ENCODE data around the gene IL13.
A peak's percentile ranks its signal among the peaks of the same experiment; 100 is the strongest.

Gene IL13

DNA sequence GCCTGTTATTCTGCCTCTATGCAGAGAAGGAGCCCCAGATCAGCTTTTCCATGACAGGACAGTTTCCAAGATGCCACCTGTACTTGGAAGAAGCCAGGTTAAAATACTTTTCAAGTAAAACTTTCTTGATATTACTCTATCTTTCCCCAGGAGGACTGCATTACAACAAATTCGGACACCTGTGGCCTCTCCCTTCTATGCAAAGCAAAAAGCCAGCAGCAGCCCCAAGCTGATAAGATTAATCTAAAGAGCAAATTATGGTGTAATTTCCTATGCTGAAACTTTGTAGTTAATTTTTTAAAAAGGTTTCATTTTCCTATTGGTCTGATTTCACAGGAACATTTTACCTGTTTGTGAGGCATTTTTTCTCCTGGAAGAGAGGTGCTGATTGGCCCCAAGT, 15.5 kb downstream of the IL13 start:
- DNase-seq, result no peak

DNA sequence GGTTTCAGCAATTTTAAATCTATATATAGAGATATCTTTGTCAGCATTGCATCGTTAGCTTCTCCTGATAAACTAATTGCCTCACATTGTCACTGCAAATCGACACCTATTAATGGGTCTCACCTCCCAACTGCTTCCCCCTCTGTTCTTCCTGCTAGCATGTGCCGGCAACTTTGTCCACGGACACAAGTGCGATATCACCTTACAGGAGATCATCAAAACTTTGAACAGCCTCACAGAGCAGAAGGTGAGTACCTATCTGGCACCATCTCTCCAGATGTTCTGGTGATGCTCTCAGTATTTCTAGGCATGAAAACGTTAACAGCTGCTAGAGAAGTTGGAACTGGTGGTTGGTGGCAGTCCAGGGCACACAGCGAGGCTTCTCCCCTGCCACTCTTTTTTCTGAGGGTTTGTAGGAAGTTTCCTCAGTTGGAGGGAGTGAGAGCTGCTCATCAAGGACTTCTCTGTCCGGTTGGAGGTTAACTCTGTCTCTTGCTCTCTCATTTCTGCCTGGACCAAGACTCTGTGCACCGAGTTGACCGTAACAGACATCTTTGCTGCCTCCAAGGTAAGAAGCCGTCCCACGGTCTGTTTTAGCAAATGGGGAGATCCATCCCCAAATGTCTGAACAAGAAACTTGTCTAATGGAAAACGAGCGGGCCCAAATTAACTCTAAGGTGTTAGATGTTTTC, 16.1 kb downstream of the IL13 start, which contains the start of gene IL4:
IL4 (plus strand) TSS at position 51 of the 692 bp plus-strand sequence; CDS start at position 113, 62 bp downstream.
- no peak for DNase-seq

DNA sequence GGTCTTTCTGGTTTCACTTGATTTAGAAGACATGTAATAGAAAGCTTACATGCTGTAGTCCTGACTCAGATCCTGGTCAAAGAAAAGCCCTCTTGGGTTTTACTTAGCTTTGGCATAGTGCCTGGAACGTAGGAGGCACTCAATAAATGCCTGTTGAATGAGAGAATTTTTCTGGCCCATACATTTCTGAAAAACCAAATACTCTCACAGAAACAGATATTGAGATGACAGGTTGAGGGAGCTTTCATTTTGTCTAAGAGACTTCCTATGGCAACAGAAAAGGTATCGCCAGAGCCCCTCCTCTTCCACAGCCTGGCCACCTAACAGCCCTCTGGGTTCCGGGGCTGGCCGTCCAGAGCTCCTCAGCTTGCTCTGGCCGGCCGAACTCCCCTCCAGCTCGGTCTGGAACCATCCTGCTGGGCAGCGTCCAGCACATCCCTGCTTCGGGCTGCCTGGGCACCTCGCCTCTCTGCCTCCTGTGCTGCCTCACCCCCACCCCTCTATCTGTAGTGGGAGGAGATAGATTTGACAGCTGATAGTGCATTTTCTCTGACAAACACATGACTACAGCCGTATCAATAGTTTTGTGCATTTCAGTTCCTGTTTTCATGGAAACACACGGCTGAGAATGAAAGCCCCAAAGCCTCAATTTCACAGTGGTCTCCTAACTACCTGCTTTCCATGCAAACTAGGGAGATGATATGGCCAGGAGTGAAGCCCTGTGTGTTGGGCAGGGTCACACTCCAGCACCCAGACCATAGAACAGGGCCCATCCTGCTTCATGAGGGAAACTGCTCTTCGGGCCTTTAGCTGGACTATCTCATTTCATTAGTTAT, 16.9 kb downstream of the IL13 start:
- DNase-seq, result no peak

DNA sequence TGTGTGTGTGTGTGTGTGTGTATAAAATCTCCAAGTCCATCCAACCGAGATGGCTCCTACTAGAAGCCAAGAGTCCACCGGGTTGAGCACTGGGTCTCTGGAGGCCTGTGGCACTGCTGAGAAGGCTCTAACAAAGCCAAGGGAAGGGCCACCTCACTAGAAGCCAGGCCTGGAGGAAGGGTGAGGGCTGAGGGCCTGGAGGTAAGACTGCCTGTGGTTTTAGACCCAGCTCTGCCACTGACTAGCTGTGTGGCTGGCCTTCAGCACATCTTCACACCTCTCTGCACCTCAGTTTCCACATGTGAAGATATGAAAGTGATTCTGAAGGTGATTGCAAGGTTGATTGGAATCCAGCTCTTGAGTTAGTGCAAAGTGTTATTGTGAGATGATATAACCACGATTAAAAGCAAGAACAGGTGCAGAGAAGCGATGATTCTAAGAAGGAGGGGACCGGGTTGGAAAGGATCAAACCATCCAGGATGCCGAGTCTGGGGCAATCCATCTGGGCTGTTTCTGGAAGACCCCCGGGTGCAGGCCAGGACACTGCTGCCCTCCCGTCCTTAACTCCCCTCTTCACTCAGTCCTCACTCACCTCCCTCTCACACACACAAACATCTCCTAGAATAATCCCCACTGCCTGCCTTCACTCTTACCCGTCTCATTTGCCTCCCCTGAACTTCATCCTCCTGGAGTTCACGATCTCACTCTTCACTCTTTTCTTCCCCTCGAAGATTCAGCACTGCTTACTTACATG, 18.1 kb downstream of the IL13 start:
- no peak for DNase-seq

DNA sequence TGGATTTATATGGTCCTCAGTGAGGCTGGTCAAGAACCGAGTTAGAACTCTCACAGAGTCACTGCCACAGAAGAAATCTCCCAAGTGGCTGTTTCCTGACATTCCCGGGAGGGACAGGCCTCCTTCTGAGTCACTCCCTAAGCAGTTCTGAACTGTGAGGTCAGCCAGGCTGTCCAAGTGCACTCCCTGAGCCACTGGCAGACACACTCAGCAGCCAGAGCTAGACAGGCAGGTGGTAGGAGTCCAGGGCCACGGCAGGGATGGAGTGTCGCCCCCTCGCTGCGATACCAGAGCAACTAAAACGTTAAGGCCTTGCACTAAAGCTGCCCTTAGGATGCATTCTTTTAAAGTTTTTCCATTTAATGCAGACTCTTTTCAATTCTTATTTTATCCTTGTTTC, 19.2 kb downstream of the IL13 start:
- no peak for DNase-seq

DNA sequence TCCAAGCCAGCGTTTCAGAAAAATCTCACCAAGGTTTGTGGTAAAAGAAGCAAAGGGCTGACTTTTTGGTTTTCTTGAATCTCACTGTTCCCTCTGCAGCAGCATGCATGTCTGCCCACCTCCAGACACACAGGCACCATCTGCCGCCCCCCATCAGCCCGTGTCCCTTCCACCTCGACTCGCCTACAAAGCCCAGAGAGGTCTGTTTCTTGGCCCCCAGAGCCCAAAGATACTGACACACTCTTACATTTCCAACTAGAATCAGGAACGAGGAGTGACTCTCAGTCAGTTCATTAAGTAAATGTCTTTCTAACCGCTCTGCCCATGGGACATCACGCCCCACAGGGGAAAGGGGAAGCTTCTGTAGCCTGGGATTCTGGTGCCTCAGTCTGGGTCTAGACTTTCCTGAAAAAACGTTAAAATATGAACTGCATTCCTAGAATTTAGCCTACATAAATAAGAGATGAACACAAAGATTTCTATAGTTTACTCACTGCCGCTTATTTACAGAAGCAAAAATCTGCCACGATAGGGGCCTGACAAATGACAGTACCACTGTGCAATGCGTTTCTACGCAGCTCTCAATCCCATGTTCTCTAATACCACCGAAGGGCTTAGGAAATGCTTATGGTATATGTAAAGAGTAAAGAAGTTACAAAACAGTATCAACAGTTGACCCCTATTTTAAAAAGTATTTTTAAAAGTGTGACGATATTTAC, 19.9 kb downstream of the IL13 start:
- no peak for DNase-seq

DNA sequence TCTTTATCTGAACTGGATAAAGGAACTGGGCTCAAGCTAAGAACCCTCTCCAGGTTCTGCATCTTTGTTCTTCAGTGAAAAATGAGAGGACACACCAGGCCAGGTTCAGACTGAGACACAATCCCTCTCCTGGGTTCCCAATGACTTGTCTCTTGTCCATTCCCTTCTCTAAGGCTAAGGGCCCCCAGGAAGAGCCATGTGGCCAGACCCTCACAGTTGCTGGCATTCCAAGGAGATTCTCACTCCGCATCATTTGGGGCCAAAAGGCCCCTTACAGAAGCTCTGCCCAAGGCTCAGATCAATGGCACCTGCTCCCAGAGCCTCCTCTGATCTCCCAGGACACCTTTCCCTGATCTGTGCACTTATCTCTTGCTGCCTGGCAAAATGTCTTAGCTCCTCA, 20.8 kb downstream of the IL13 start:
- no peak for DNase-seq

DNA sequence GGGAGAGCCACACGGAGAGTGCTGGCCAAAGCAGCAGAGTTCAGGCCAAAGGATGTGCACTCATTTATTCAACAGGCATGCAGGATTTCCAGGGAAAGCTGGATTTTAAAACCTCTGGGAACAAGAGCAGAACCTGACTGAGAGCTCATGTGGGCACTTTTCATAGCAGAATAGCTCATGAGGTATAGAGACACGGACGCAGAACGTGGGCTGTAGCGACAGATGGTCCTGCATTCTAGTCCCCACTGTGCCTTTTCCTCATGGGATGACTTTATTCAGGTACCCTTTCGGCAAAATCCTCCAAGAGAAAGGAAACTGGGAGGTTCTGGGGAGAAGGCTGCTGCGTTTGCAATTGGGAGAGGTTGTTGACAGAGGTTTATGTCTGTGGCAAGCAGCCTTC, 21.2 kb downstream of the IL13 start:
- no peak for DNase-seq

DNA sequence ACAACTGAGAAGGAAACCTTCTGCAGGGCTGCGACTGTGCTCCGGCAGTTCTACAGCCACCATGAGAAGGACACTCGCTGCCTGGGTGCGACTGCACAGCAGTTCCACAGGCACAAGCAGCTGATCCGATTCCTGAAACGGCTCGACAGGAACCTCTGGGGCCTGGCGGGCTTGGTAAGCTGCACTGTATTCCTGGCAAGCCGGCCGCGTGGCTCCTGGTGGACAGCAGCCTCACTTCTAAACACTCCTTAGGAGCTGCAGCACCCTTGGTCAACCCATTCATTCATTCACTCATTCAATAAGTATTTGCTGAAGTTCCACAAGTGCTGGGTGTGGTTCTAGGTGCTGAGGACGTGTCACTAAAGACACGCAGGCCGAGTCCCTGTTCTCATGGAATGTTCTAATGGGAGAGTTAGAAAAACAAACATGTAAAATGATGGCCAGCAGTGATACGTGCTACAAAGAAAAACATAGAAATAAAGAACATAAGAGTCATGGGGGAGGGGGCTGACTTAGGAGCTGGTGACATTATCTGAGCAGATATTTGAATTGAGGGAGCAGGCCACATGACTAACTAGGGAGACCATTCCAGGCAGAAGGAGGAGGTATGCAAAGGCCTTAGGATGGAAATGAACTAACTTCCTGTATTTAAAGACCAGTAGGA, 21.9 kb downstream of the IL13 start:
- no peak for DNase-seq

DNA sequence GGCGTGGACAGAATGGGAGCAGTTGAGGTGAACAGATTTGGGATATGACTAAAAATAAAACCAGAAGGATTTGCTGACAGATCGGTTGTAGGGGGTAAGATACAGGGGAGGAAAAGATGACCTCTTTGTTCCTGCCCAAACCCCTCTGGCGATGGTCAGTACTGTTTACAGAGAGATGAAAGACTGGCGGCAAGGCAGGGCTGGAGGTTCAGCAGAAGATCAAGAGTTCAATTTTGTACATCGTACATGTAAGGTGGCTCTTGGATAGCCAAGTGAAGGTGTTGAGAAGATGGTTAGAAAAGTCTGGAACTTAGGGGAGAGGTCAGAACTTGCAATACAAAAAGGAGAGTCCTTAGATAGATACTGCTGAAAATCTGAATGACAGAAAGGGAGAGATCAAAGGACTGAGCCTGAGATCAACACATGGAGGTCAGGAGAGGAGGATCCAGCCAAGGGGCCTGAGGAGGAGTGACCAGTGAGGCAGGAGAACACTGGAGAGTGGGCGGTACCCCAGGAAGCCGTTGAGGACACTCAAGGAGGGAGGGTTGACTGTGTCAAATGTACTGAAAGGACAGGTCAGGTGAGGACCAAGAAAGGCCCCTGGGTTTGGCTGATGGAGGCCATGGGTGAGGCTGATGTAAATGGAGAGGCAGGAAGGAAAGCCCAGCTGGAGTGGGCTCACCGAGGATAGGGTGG, 23.0 kb downstream of the IL13 start:
- no peak for DNase-seq

DNA sequence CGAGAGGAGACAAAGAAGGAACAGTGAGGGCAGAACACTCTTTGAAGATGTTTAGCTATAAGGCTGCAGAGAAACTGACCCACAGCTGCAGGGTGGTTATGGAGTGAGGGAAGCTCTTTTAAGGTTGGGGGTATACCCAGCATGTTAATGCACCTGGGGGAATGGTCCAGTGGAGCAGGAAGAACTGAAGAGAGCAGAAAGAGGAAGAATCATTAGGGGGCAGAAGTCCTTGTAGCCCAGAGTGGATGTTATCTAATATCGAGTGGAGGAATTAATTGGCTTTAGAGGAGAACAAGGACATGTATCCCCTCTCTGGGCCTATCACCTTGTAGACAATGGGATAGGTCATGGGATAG, 23.5 kb downstream of the IL13 start:
- no peak for DNase-seq

DNA sequence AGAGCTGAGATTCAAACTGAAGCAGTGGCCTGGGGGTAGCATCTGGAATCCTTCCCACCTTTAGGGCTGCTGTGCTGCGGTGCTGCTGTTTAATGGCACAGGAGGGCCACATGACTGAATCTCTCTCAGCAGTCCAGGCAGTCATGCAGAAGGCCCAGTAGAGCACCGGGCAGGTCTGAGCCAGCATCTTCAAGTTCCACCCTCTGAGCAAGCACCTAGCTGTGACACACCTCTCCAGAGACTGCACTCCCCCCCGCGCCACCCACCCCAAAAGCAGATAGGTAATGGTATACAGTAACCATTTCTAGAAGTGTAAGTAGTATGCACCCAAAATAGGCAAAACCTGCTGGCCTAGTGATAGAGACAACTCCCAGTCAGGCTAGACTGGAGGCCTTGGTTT, 24.0 kb downstream of the IL13 start:
- no peak for DNase-seq

DNA sequence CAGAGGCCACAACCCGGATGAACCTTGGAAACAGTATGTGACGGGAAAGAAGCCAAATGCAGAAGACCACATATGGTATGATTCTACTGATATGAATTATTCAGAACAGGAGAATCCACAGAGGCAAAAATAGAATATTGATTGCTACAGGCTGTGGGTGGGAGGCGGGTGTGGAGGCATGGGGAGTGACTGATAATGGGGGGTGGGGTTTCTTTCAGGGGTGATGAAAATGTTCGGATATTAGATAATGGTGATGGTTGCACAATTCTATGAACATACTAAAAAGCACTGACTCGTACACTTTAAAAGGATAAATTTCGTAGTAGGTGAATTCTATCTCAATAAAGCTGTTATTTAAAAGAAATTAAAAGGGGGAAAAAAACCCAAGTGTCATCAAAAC, 26.5 kb downstream of the IL13 start:
- no peak for DNase-seq

DNA sequence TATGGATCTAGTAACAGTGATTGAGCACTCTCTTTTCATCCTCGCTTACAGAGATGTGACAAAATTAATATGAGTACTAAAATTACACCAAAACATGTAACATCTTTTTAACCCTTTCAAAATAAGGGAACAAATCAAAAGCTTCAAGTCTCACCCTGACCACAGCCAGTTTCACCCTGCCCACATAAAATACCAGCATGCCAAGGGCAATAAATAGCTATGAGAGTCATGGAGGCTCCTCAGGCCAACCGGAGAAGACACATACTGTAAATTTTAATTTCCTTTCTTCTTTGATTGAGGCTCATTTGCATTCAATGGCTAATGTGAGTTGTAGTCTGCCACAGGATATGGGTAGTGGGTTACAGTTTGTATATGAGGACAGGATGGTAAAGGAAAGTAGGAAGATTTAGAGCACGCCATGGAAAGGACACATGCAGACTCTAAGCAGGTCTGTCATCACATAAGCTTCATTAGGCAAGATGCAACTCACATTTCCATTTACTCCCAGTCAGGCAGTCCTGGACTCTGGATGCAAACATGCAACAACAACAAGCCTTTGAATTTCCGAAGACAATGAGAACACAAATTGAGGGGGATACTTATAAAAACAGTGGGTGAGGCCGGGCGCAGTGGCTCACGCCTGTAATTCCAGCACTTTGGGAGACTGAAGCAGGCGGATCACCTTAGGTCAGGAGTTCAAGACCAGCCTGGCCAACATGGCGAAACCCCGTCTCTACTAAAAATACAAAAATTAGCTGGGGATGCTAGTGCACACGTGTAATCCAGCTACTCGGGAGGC, 27.1 kb downstream of the IL13 start:
- no peak for DNase-seq

DNA sequence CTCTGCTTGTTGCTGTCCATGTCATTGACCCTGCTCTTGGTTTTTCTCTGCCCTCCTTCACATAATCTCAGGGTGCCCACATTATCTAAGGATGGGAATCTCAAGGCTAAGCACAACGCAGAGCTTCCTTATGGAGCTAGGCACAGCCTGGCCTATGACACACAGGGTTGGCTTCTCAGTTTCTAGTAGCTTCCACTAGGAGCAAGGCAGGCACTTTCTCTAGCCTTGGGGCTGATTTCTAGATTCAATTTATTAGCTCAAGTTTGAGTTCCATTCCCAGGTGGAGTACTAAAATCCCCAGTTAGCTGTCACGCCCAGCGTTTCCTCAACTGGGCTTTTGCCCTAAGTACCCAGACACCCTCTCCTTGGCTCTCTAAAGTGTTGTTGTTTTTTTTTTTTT, 28.2 kb downstream of the IL13 start:
- no peak for DNase-seq

DNA sequence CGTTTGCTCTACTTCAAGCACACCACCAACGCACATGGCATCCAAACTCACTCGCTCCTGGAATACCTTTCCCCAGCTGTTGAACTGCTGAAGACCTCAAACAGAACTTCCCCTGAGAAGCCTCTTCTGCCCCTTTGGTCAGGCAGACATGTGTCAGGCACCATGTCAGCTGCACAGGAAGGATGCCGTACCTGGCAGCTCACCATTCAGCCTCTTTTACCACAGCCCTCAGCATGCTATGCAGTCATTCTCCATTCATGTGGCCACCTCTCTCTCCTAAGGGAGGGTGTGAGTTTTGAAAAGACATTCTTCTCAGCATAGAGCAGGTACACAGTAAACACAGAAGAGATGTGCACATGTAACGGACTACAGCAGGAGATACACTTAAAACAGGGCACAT, 30.0 kb downstream of the IL13 start:
- peak; percentile 70 for DNase-seq

DNA sequence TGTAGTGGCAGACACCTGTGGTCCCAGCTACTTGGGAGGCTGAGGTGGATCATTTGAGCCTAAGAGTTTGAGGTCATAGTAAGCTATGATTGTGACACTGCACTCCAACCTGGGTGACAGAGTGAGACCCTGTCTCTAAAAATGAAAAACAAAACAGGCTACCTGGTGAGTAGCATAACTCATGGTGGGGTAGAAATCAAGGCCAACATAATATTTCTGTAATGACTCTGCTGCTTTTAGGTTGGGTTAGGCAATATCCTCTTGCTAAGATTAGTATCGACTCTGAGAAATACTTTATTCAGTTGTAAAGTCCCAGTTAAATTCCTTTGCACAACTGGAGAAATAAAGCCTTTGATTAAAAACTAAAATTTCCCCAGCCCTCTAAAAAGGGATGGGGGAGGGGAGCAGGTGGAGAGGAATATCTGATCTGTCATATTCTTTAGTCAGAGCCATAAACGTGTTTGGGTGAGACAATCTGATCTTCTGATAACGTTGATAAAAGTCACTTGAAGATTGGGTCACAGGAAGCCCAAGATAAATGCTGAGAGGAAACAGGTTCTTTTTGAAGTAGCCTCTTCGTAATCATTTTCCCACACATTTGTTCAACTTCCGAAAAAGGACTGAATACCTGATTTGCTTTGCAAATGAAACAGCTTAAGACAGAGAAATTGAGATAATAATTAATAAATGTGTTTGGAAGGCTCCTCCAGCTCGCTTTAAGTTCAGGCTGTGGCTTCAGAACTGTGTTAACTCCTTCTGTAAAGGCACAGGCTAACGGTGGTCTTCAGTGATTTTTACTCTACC, 30.8 kb downstream of the IL13 start:
- no peak for DNase-seq

DNA sequence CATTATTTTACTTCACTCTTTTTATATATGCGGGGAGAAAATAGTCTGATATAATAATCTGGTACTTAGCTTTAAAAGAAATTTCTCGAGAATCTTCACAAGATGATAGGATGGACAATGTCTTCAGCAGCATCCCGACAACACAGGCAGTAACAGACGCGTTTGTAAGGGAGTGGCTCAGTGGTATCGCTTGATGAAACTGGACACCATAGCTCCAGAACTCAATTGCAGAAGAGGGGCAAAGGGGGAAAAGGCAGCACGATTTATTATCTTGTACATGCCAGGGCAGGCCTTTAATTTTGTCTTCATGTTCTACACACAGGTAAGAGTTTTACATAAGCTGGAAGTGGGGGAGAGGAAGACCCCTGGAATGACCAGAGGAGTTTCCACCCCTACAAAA, 31.5 kb downstream of the IL13 start:
- DNase-seq, result no peak

DNA sequence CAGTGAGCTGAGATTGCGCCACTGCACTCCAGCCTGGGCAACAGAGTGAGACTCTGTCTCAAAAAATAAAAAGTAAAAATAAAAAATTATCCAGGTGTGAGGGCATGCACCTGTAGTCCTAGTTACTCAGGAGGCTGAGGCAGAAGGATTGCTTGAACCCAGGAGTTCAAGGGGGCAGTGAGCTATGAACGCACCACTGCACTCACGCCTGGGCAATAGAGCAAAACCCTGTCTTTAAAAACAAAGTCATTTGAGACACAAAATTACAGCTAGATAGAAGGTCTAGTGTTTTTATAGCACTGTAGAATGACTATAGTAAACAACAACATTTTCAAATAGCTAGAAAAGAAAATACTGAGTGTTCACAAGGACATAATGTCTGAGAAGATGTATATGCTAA, 32.2 kb downstream of the IL13 start:
- no peak for DNase-seq

Data from activated effector memory CD4-positive, alpha-beta T cell treated with anti-CD3 and anti-CD28 coated beads, Interleukin-2, amount 50 U/mL, for 16 hours (primary cell).